NCI-H69 (cell line): ENCODE results near the gene PES1.
"Not testable (repeated sequence)": the region's sequence is repeated elsewhere in the genome, so short reads cannot be mapped to it uniquely, and the experiment has no call there.

Experiments
- DNase-seq: peaks from one replicate; lab custom pipeline; 2025; lab: John Stamatoyannopoulos, UW

Gene PES1

GRCh38 chr22:30555282-30556210, 36.2 kb downstream of the PES1 start:
- no peak for DNase-seq

- no peak for DNase-seq
Observed at GRCh38 chr22:30553971-30554370, 37.7 kb downstream of the PES1 start.

DNA sequence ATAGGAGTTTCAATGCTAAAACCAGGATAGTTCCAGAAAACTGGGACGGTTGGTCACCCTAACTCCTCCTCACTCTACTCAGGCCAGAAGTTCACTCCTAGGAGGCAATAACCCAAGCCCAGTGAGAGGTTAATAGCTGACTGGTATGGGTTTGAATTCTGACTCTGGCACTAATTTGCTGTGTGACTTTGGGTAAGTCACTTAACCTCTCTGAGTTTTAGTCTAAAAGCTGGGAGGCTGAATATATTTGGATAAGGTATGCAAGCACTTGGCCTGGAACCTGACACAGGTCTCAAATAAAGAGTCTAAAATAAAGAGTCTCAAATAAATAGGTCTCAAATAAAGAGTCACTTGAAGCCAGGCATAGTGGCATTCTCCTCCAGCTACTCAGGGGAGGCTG, 39.0 kb downstream of the PES1 start:
- DNase-seq = no peak

DNA sequence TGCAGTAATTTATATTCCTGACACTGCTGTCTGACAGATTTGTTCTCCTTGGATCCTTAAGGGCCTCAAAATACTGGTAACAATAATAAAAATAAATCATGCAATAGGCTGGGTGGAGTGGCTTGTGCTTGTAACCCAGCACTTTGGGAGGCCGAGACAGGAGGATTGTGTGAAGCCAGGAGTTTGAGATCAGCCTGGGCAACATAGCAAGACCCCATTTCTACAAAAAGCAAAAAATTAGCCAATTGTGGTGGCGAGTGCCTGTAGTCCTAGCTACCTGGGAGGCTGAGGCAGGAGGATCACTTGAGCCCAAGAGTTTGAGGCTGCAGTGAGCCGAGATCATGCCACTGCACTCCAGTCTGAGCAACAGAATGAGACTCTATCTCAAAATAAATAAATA, 39.9 kb downstream of the PES1 start:
- not testable (repeated sequence) for DNase-seq

DNA sequence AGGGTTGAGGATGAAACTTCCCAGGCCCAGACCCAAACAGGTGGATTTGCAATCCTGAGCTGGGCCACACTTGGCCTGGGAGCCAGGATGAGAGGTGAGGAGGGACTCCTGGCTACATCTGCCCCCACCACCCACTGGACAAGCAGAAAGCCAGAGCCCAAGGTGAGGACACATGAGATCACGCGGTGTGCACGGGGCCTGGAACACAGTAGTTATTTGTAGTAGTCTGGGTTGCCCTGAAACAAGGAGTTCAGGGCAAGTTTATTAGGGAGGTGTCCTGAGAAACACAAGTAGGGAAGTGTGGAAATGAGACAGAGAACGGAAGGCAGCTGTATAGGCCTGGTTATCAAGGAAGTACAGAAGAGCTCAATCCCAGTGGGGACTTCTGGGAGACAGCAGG, 44.5 kb downstream of the PES1 start:
- no peak for DNase-seq

DNA sequence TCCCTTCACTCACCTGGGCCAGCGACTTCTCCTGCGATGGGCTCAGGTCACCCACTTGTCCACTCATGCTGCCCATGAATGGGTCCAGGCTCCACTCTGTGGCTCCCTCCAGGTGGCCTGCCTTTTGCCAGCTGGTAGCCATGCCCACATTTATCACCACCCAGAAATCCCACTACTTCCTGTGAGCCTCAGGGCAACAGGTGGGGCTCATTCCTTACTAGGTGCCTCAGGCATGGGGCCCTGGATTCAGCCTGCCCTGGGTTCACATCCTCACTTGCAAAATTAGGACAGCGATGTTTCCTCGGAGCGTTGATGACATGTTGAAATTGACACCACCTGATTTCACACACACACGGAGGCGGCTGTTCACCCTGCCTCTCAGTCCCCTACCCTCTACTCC, 45.1 kb downstream of the PES1 start, which contains the start of gene SEC14L6:
Gene SEC14L6, minus strand, starts transcription at position 126 of the 400 bp plus-strand sequence. Its CDS starts 59 bp downstream, at position 67.
- DNase-seq = no peak

- no peak for DNase-seq
Observed at GRCh38 chr22:30542811-30543188, 48.9 kb downstream of the PES1 start.

- no peak for DNase-seq
Observed at GRCh38 chr22:30541961-30542810, 49.5 kb downstream of the PES1 start.

GRCh38 chr22:30541511-30541910, 50.2 kb downstream of the PES1 start:
- not testable (repeated sequence) for DNase-seq

GRCh38 chr22:30539368-30539767, 52.3 kb downstream of the PES1 start:
- DNase-seq = no peak

DNA sequence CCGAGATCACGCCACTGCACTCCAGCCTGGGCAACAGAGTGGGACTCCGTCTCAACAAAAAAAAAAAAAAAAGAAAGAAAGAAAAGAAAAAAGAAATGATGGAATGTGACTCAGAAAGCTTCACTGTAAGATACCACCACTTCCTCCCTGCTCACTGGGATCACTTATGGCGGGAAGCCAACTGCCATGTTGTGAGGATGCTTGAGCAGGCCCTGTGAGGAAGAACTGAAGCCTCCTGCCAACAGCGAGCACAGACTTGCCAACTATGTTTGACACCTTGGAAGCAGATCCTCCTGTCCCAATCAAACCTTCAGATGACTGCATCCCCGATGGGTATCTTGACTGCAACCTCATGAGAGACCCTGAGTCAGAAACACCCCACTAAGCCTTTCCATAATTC, 53.4 kb downstream of the PES1 start:
- DNase-seq = peak; percentile 36

DNA sequence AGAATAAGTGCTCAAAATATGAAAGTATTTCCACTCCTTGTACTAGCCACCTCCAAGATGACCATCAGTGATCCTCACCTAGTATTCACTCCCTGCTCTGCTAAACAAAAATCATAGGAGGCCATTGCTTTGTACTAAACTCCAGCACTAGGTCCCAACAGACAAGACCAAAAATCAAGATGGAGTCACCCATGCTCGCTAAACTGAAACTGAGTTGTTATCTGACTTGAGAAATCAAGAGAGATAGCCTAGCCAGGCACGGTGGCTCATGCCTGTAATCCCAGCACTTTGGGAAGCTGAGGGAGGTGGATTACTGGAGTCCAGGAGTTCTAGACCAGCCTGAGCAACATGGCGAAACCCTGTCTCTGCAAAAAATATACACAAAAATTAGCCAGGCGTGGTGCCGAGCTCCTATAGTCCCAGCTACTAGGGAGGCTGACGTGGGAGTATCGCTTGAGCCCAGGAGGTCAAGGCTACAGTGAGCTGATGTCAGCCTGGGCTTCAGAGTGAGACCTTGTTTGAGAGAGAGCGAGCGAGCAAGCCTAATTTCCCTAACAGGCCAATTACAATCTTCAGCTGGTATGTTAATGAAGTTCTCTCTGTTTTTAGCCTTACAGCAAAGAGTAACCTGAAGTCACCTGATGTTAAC, 54.5 kb downstream of the PES1 start:
- DNase-seq = no peak

DNA sequence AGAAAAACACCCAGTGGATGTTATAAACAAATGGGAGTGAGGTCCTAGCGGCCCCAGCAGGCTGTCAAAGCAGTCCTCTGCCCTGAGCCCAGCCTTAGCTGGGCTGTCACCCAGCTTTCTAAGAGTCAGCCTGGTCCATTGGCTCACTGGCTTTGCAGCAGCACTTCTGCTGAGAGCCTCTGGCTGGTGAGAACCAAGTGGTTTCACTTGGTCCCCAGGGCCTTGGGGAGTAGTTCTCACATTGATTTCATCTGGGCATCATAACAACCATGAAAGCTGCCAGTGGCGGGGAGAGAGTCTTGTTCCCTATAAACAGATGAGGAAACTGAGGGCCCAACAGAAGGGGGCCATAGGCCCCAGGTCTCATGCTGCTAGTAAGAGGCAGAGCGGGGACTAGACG, 56.5 kb downstream of the PES1 start:
- no peak for DNase-seq

GRCh38 chr22:30531651-30532608, 59.8 kb downstream of the PES1 start:
- no peak for DNase-seq

DNA sequence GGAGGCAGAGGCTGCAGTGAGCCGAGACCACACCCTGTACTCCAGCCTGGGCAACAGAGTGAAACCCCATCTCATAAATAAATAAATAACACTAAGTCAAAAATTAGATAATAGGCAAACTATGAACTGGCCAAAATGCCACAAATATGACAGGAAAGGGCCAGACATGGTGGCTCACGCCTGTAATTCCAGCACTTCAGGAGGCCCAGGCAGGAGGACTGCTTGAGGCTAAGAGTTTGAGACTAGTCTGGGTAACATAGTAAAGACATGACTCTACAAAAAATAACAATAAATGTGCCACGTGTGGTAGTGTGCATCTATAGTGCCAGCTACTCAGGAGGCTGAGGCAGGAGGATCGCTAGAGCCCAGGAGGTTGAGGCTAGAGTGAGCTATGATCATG, 65.1 kb downstream of the PES1 start:
- no peak for DNase-seq
